AG04450 (cell line): ENCODE results near the gene WDR12. TPM values are rescaled to one million over a fixed set of nuclear protein-coding genes. Genes with fewer than 3 reads are reported as not detected.
"Not testable (repeated sequence)": the region's sequence is repeated elsewhere in the genome, so short reads cannot be mapped to it uniquely, and the experiment has no call there.

Experiments
- CTCF ChIA-PET: fragments of 300-600, 350-600 bp; formaldehyde crosslinking; extraction: SDS; loops from one replicate; lab custom pipeline; 2022; ENCODE audit warnings: antibody characterized with exemption, inconsistent platforms; lab: Charles Lee
- POLR2A ChIA-PET: fragments of 350-600 bp; formaldehyde crosslinking; extraction: SDS; loops from one replicate; lab custom pipeline; 2021; ENCODE audit warnings: antibody characterized with exemption, inconsistent platforms; lab: Yijun Ruan, JAX
- DNase-seq: peaks from one replicate; pipeline ENCODE4 v3.0.0-alpha.2; 2011; ENCODE audit warnings: low read depth, low spot score
- H3K27ac ChIP-seq: one replicate; pipeline ENCODE4 v1.5.1; 2012; ENCODE audit warnings: low read depth, low read length, control low read depth
- H3K27me3 ChIP-seq: one replicate; pipeline ENCODE4 v1.6.0; 2012; ENCODE audit warnings: low read length; ENCODE audit not compliant: control insufficient read depth, insufficient read depth
- H3K4me3 ChIP-seq: 2 replicates; pipeline ENCODE4 v1.5.1; 2011; ENCODE audit warnings: mild to moderate bottlenecking, low read depth, low read length, control low read depth
- H3K9me3 ChIP-seq: 2 replicates; pipeline ENCODE4 v1.5.1; 2012; ENCODE audit warnings: low read length; ENCODE audit not compliant: control insufficient read depth, insufficient read depth
- CTCF ChIP-seq: IDR thresholded peaks from 2 replicates; pipeline ENCODE4 v1.5.1; 2011; ENCODE audit warnings: low read depth, low read length, control low read depth, inconsistent platforms
- polyA plus RNA-seq: library from polyadenylated mRNA; depleted of rRNA; stranded (reverse); fragments of >200 nt; gene quantifications from 2 replicates; pipeline ENCODE4 v1.2.3, GENCODE V29; 2011

Gene WDR12
- polyA plus RNA-seq, 1 experiment: 51.9 TPM

GRCh38 chr2:202933958-202934357, 22.5 kb upstream of the WDR12 start:
- DNase-seq: no peak
- Histone ChIP-seq H3K27me3 (no peaks in the 10 kb centered on the region), H3K4me3 (no peak overlapping the region), H3K9me3 (no peaks in the 10 kb centered on the region), H3K27ac (no peak overlapping the region)
- no peak for TF ChIP-seq CTCF
- ChIA-PET CTCF (interaction anchor here (0.5 kb wide), 1 partner anchor 153 kb away, joined by 3 read pairs; no protein-coding TSS in a partner anchor), POLR2A (no interaction called here)

- TF ChIP-seq CTCF: no peak
- DNase-seq: no peak
- no peak overlapping the region for H3K4me3 ChIP-seq
- POLR2A ChIA-PET: interaction anchor here (0.6 to 1.1 kb wide), 3 partner anchors 22 to 669 kb away, joined by 3 to 14 read pairs (median 3); partner anchors contain the start of gene WDR12
- CTCF ChIA-PET: interaction anchor here (0.9 kb wide), 1 partner anchor 37 kb away, joined by 3 read pairs; no protein-coding TSS in a partner anchor
- H3K27me3 ChIP-seq: no peaks in the 10 kb centered on the region
- H3K9me3 ChIP-seq: no peaks in the 10 kb centered on the region
- no peak overlapping the region for H3K27ac ChIP-seq
Observed at GRCh38 chr2:202933139-202933510, 21.7 kb upstream of the WDR12 start.

- TF ChIP-seq CTCF: no peak
- CTCF ChIA-PET: interaction anchor here (0.9 kb wide), 1 partner anchor 37 kb away, joined by 3 read pairs; no protein-coding TSS in a partner anchor
- no peaks in the 10 kb centered on the region for H3K9me3 ChIP-seq
- no peaks in the 10 kb centered on the region for H3K27me3 ChIP-seq
- POLR2A ChIA-PET: interaction anchor here (0.6 to 1.1 kb wide), 3 partner anchors 21 to 668 kb away, joined by 3 to 14 read pairs (median 3); partner anchors contain the start of gene WDR12
- no peak for DNase-seq
- no peak overlapping the region for H3K27ac ChIP-seq
- H3K4me3 ChIP-seq: no peak overlapping the region
Observed at GRCh38 chr2:202932425-202933138, 21.1 kb upstream of the WDR12 start.

GRCh38 chr2:202918860-202919259, 7.4 kb upstream of the WDR12 start:
- TF ChIP-seq CTCF: no peak
- Histone ChIP-seq H3K9me3 (no peaks in the 10 kb centered on the region), H3K27ac (no peak overlapping the region), H3K27me3 (no peaks in the 10 kb centered on the region), H3K4me3 (no peak overlapping the region)
- no peak for DNase-seq
- CTCF ChIA-PET: interaction anchor here (0.6 kb wide), 1 partner anchor 1590 kb away, joined by 5 read pairs; no protein-coding TSS in a partner anchor
- POLR2A ChIA-PET: no interaction called here

GRCh38 chr2:202912342-202913201, 1.1 kb upstream of the WDR12 start:
- H3K27me3 ChIP-seq, H3K9me3 ChIP-seq, DNase-seq: not testable (repeated sequence)
- CTCF ChIA-PET: interaction anchor here (1.0 kb wide), 1 partner anchor 38 kb away, joined by 3 read pairs; no protein-coding TSS in a partner anchor
- H3K27ac ChIP-seq: peak overlapping the region; percentile 93
- H3K4me3 ChIP-seq: peak overlapping the region; percentile 97
- POLR2A ChIA-PET: interaction anchor here (1.0 kb wide), 1 partner anchor 252 kb away, joined by 5 read pairs; no protein-coding TSS in a partner anchor
